HG03558 (cell line): ENCODE measurements around the gene SAP130.

Experiments used
- ATAC-seq: cut with Tn5 transposase; IDR thresholded peaks from one replicate; pipeline ENCODE4 v1.9.1; 2021; ENCODE audit warnings: moderate number of reproducible peaks; ENCODE audit not compliant: unreplicated experiment; ENCODE audit errors: extremely low read depth

SAP130 gene

GRCh38 chr2:127906206-127906926 lies 121.5 kb downstream of the SAP130 start:
- no peak for ATAC-seq

- ATAC-seq = no peak
Measured at GRCh38 chr2:127901339-127902056, 126.4 kb downstream of the SAP130 start.

GRCh38 chr2:127897531-127898211 lies 130.2 kb downstream of the SAP130 start:
- ATAC-seq = no peak

GRCh38 chr2:127893494-127893893 lies 134.4 kb downstream of the SAP130 start:
- ATAC-seq = no peak

- ATAC-seq = no peak
Measured at GRCh38 chr2:127893033-127893432, 134.8 kb downstream of the SAP130 start.

GRCh38 chr2:127891811-127892210 lies 136.0 kb downstream of the SAP130 start:
- no peak for ATAC-seq
